ENCODE results near the gene MCRIP1. TPM values are rescaled to one million over a fixed set of nuclear protein-coding genes. Genes with fewer than 3 reads are reported as not detected.

MCRIP1 gene
- total and polyA plus RNA-seq, 4 donors: 16.6 to 42.0 (median 26.2) TPM

DNA sequence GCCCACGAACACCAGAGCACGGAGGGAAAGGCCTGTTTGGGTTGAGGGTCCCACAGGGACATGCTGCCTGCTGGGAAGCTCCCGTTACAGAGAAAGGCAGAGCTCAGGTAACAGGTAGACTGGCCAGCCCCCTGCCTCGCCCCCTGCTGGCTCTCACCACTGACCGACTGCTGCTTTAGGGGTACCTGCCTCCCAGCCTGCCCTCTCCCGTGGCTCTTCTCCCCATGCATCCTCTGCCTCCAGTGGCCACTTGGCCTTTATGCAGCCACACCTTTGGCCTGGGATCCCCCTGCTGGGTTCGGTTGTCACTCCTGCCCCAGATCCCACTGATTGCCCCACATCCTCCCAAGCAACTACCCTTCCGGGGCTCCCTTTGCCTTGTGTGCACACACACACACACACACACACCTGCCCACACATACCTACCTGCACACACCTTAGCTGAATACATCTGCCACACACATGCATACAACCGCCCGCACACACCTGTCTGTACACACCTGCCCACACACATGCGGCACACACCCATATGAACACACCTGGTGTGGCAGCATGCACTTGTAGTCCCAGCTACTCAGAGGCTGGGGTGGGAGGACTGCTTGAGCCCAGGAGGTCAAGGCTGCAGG is 7.1 kb downstream of the MCRIP1 start:
- TF ChIP-seq, protein P1, sequence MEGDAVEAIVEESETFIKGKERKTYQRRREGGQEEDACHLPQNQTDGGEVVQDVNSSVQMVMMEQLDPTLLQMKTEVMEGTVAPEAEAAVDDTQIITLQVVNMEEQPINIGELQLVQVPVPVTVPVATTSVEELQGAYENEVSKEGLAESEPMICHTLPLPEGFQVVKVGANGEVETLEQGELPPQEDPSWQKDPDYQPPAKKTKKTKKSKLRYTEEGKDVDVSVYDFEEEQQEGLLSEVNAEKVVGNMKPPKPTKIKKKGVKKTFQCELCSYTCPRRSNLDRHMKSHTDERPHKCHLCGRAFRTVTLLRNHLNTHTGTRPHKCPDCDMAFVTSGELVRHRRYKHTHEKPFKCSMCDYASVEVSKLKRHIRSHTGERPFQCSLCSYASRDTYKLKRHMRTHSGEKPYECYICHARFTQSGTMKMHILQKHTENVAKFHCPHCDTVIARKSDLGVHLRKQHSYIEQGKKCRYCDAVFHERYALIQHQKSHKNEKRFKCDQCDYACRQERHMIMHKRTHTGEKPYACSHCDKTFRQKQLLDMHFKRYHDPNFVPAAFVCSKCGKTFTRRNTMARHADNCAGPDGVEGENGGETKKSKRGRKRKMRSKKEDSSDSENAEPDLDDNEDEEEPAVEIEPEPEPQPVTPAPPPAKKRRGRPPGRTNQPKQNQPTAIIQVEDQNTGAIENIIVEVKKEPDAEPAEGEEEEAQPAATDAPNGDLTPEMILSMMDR (IDR thresholded peaks at IDR 0.05; ENCODE audit: low read depth, low read length, missing input control): no peak
- no peak for TF ChIP-seq GABPA (IDR thresholded peaks at IDR 0.05 in 1 of 2, conservative IDR thresholded peaks at IDR 0.05 in 1 of 2)
- no peak for TF ChIP-seq FOXA1 (IDR thresholded peaks at IDR 0.05)
- no peak for TF ChIP-seq YY1 (IDR thresholded peaks at IDR 0.05)
- Histone ChIP-seq H3K27me3 (ENCODE audit: control insufficient read depth in 4 of 4, insufficient read depth in 4 of 4, low read length in 3 of 4) (no peaks in the 10 kb centered on the region), H3K27ac (ENCODE audit: low read depth in 1 of 2, low read length in 2 of 2) (no peak overlapping the region), H3K9ac (ENCODE audit: low read depth in 1 of 2, low read length in 2 of 2) (no peak overlapping the region), H3K4me1 (ENCODE audit: control insufficient read depth in 4 of 4, insufficient read depth in 4 of 4, low read length in 3 of 4) (peaks cover 8 to 22% (median 16%) of the 10 kb centered on the region in 4 donors), H3K9me3 (ENCODE audit: control insufficient read depth in 4 of 4, low read length in 3 of 4) (no peaks in the 10 kb centered on the region), H3K4me3 (ENCODE audit: low read depth in 1 of 3, low read length in 3 of 3) (no peak overlapping the region), H3K36me3 (ENCODE audit: control insufficient read depth in 4 of 4, insufficient read depth in 3 of 4, low read depth in 1 of 4, low read length in 3 of 4) (peaks cover 0 to 5% (median 0%) of the 10 kb centered on the region in 4 donors)
- 86% methylated on average over 11 of the region's 11 CpGs for WGBS
- no peak for DNase-seq (ENCODE audit: low spot score)

DNA sequence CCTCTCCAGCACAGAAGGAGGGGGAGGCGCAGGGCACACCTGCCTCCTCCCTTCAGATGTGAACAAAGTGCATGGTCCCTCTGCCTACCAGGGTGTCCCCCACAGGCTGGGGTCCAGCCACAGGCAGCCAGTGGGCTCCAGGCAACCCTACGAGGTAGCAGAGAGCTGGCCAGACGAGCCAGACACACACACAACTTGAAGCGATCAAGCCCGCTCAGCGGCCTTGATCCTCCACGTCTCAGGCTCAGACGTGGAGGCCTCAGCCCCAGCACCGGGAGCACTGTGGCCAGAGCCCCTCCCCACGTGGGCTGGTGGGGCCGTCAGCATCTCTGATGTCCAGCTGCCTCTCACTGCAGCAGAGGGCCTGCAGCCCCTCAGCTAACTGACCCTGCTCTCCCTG is 8.5 kb downstream of the MCRIP1 start:
- Histone ChIP-seq H3K9ac (ENCODE audit: low read depth in 1 of 2, low read length in 2 of 2) (no peak overlapping the region), H3K27ac (ENCODE audit: low read depth in 1 of 2, low read length in 2 of 2) (no peak overlapping the region), H3K9me3 (ENCODE audit: control insufficient read depth in 4 of 4, low read length in 3 of 4) (no peaks in the 10 kb centered on the region), H3K4me3 (ENCODE audit: low read depth in 1 of 3, low read length in 3 of 3) (no peak overlapping the region), H3K4me1 (ENCODE audit: control insufficient read depth in 4 of 4, insufficient read depth in 4 of 4, low read length in 3 of 4) (peaks cover 8 to 22% (median 16%) of the 10 kb centered on the region in 4 donors), H3K36me3 (ENCODE audit: control insufficient read depth in 4 of 4, insufficient read depth in 3 of 4, low read depth in 1 of 4, low read length in 3 of 4) (peaks cover 0 to 5% (median 0%) of the 10 kb centered on the region in 4 donors), H3K27me3 (ENCODE audit: control insufficient read depth in 4 of 4, insufficient read depth in 4 of 4, low read length in 3 of 4) (no peaks in the 10 kb centered on the region)
- 92% methylated on average over 11 of the region's 11 CpGs for WGBS
- no peak for DNase-seq (ENCODE audit: low spot score)
- TF ChIP-seq, protein P2, sequence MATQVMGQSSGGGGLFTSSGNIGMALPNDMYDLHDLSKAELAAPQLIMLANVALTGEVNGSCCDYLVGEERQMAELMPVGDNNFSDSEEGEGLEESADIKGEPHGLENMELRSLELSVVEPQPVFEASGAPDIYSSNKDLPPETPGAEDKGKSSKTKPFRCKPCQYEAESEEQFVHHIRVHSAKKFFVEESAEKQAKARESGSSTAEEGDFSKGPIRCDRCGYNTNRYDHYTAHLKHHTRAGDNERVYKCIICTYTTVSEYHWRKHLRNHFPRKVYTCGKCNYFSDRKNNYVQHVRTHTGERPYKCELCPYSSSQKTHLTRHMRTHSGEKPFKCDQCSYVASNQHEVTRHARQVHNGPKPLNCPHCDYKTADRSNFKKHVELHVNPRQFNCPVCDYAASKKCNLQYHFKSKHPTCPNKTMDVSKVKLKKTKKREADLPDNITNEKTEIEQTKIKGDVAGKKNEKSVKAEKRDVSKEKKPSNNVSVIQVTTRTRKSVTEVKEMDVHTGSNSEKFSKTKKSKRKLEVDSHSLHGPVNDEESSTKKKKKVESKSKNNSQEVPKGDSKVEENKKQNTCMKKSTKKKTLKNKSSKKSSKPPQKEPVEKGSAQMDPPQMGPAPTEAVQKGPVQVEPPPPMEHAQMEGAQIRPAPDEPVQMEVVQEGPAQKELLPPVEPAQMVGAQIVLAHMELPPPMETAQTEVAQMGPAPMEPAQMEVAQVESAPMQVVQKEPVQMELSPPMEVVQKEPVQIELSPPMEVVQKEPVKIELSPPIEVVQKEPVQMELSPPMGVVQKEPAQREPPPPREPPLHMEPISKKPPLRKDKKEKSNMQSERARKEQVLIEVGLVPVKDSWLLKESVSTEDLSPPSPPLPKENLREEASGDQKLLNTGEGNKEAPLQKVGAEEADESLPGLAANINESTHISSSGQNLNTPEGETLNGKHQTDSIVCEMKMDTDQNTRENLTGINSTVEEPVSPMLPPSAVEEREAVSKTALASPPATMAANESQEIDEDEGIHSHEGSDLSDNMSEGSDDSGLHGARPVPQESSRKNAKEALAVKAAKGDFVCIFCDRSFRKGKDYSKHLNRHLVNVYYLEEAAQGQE (IDR thresholded peaks at IDR 0.05): no peak
- TF ChIP-seq YY1 (IDR thresholded peaks at IDR 0.05): no peak

DNA sequence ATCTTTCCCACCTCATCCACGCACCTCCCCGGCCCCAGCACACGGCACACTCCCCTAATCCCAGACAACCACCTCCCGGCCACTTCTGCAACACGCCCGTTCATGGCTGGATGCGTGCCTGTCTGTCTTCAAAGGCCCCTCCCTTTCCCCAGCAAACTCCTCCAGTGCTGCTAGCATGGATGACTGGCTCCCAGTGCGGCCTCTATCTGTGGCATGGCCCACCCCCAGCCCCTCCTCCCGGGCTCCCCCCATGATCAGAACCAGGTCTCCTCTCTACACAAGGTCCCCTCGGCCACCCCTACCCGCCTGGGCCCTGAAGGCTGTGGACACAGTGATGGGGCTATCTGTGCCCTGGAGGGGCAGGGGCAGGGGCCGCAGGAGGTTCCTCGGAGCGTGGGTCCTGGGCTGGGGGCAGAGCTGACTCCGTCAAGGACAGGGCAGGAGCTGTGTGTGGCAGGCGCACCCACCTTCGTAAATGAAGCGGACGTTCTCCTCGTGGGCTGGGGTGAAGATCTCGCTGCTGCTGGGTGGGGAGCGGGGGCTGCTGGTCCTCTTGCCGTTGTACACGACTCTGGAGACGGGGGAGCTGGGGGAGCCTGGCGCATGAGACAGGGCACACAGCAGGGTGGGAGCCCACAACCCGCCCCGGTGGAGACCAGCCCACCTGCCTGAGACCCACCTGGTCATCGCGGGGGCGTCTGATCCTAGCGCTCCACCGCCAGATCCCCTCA is 9.1 kb downstream of the MCRIP1 start:
- 96% methylated on average over 33 of the region's 33 CpGs for WGBS
- no peak overlapping the region for H3K9ac ChIP-seq (ENCODE audit: low read depth in 1 of 2, low read length in 2 of 2)
- H3K4me1 ChIP-seq (ENCODE audit: control insufficient read depth in 4 of 4, insufficient read depth in 4 of 4, low read length in 3 of 4): peaks cover 8 to 22% (median 16%) of the 10 kb centered on the region in 4 donors
- H3K9me3 ChIP-seq (ENCODE audit: control insufficient read depth in 4 of 4, low read length in 3 of 4): no peaks in the 10 kb centered on the region
- peaks cover 0 to 5% (median 0%) of the 10 kb centered on the region in 4 donors for H3K36me3 ChIP-seq (ENCODE audit: control insufficient read depth in 4 of 4, insufficient read depth in 3 of 4, low read depth in 1 of 4, low read length in 3 of 4)
- no peak overlapping the region for H3K27ac ChIP-seq (ENCODE audit: low read depth in 1 of 2, low read length in 2 of 2)
- no peak for DNase-seq (ENCODE audit: low spot score)
- no peak overlapping the region for H3K4me3 ChIP-seq (ENCODE audit: low read depth in 1 of 3, low read length in 3 of 3)
- no peaks in the 10 kb centered on the region for H3K27me3 ChIP-seq (ENCODE audit: control insufficient read depth in 4 of 4, insufficient read depth in 4 of 4, low read length in 3 of 4)
- TF ChIP-seq, protein P2 (IDR thresholded peaks at IDR 0.05): no peak
- TF ChIP-seq, protein P3, sequence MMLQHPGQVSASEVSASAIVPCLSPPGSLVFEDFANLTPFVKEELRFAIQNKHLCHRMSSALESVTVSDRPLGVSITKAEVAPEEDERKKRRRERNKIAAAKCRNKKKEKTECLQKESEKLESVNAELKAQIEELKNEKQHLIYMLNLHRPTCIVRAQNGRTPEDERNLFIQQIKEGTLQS (IDR thresholded peaks at IDR 0.05): no peak
- TF ChIP-seq TAF1 (conservative IDR thresholded peaks at IDR 0.05) (no peak), JUND (IDR thresholded peaks at IDR 0.05) (no peak), FOXA1 (IDR thresholded peaks at IDR 0.05) (no peak), NR2F2 (IDR thresholded peaks at IDR 0.05) (no peak), EGR1 (IDR thresholded peaks at IDR 0.05; ENCODE audit: low read depth in 2 of 2) (no peak), HNF4A (conservative IDR thresholded peaks at IDR 0.05) (no peak), GABPA (IDR thresholded peaks at IDR 0.05 in 1 of 2, conservative IDR thresholded peaks at IDR 0.05 in 1 of 2) (no peak), SP1 (IDR thresholded peaks at IDR 0.05) (no peak), RXRA (IDR thresholded peaks at IDR 0.05) (no peak), RAD21 (IDR thresholded peaks at IDR 0.05) (no peak)
- TF ChIP-seq, protein P4, sequence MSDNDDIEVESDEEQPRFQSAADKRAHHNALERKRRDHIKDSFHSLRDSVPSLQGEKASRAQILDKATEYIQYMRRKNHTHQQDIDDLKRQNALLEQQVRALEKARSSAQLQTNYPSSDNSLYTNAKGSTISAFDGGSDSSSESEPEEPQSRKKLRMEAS (IDR thresholded peaks at IDR 0.05): no peak

Measured in liver (tissue), 9 donors.